A549 treated with Mapracorat at 1 μM for 4 hours (cell line): ENCODE results near the gene IQUB. TPM values are rescaled to one million over a fixed set of nuclear protein-coding genes. Genes with fewer than 3 reads are reported as not detected.

Experiments
- total RNA-seq: library from RNA; stranded (reverse); fragments of 200-300 nt; extraction: Qiagen RNA extraction; gene quantifications from 5 replicates; pipeline ENCODE4 v1.2.3, GENCODE V29; 2022

Gene IQUB
- 0.06 to 0.11 TPM (median 0.09 TPM) in 4 of 5 replicates, not detected in the other for total RNA-seq

GRCh38 chr7:123534383-123535260 lies at the start of gene IQUB:
IQUB (minus strand) TSS chr7:123534595; CDS start chr7:123512340, 22,255 bp downstream.

GRCh38 chr7:123557398-123558288 lies 23.2 kb upstream of the IQUB start, which contains the start of gene NDUFA5:
NDUFA5 (minus strand) TSS chr7:123557818; CDS start chr7:123557795, 23 bp downstream.

Other genes starting within 250 kb of the IQUB start
- gene NDUFA5, start 23.2 kb upstream of the IQUB start, total RNA-seq: 30.7 to 40.1 TPM (median 32.0 TPM) in 5 replicates
- not detected in 5 replicates for gene ASB15, start 67.2 kb upstream of the IQUB start, total RNA-seq
- gene LMOD2, start 121.3 kb upstream of the IQUB start, total RNA-seq: not detected in 5 replicates
- 18.1 to 23.2 TPM (median 22.9 TPM) in 5 replicates for gene WASL, start 214.4 kb upstream of the IQUB start, total RNA-seq